HG02763 (cell line): Measurements from ENCODE around the gene FAM25A.

Experiments used
- ATAC-seq: cut with Tn5 transposase; IDR thresholded peaks from one replicate; pipeline ENCODE4 v1.9.1; 2021; ENCODE audit warnings: mild to moderate bottlenecking, moderate library complexity; ENCODE audit not compliant: unreplicated experiment

FAM25A gene

DNA sequence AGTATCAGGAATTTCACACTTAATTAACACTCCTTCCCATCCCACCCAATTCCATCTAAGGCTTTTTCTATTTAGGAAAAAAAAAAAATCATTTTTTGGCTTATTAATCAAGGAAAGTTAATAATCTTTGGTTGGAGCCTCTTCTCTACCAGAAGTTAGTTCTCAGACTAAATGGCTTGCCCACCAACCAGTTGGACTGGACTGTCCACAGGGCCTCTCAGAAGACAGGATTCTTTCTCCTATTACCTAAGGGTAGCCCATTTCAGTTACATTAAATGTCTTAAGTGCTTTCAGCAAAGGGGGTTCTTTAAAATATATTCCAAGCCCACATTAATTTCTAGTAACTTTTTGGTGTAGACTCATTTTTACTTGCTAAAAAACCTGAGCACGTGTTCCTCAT, 39.3 kb downstream of the FAM25A start:
- no peak for ATAC-seq

- ATAC-seq = no peak
Measured at GRCh38 chr10:87060280-87060928, 40.3 kb downstream of the FAM25A start.

- ATAC-seq = no peak
Measured at GRCh38 chr10:87064651-87065050, 44.6 kb downstream of the FAM25A start.

DNA sequence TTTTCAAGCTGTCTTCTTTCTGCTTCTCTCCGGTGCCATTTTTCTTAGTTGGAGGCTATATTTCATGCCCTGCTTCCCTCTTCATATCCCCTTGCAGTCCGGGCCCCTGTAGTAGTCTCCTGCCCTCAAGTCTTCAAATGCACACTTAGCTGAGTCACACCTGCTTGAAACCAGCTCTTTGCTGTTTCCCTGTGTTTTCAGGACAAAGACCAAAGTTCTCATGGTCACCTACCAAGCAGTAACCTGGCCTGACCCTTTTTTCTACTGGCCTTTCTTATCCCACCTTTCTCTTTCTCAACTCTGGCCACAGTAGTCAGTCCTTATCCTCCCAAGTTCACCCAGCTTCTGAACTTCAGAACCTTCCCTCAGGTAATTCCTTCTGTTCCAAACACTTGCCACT, 46.1 kb downstream of the FAM25A start:
- ATAC-seq = no peak

- no peak for ATAC-seq
Measured at GRCh38 chr10:87066865-87067264, 46.8 kb downstream of the FAM25A start.

DNA sequence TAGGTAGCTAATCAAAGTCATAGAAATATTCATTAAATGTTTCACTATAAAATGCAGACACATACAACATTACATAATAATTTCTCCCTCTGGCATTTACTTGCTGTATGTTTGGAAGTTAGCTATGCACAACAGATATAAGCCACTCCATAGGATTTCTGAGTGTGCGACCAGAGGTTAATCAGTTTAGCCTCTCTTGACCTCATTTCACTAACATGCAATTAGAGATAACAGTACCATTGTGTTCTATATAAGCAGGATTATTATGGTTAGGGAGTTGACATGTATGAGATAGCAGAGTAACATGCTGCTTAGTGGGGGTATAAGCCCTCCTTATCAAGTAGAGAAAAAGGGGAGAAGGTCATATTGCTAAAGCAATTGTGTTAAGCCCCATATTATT, 48.2 kb downstream of the FAM25A start:
- ATAC-seq = no peak

DNA sequence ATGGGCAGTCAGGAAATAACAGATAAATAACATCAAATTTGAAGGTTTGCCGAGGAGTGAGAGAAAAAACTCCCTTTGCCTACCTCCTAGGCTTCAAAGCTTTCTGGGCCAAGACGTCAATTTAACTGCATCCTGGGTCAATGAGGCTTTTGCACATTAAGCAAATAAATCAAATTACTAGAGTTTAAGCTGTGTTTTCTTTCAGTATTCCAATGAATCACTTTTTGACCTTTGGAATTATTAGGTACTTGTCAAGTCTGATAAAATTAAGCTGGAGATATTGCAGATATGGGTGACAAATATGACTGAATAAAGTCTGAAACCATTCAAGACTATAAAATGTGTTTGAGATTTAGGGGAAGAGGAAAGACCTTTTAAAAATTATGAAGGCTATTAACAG, 52.4 kb downstream of the FAM25A start:
- no peak for ATAC-seq
